ENCODE results near the gene ALKBH8. TPM values are rescaled to one million over a fixed set of nuclear protein-coding genes. Genes with fewer than 3 reads are reported as not detected.
"Not testable (repeated sequence)": the region's sequence is repeated elsewhere in the genome, so short reads cannot be mapped to it uniquely, and the experiment has no call there.

The ALKBH8 gene
- total RNA-seq, 1 donor from 2014 or later, result 7.2 TPM

DNA sequence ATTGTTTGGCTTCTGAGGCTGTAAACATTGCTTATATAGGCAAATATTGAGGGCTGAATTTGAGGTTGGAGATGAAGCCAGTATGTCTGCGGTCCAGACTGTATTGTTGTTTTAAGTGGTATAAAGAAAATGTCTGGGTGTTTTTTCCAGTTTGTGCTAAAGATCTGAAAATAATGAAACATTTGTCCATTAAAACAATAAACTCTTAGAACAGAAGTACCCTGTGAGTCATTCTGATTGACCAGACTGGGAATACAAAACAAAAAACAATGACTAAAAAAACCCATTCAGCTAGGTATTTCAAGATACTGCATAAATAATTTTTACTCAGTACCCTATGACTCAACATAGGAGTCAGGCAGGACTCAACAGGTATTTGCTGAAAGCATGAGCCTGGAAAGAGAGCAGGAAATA is 20.4 kb downstream of the ALKBH8 start:
- peaks cover 37% of the 10 kb centered on the region for H3K4me1 Mint-ChIP-seq
- no peaks in the 10 kb centered on the region for H3K27me3 Mint-ChIP-seq (ENCODE audit: low read depth)
- H3K36me3 Mint-ChIP-seq, result no peaks in the 10 kb centered on the region
- no peak for TF ChIP-seq CTCF (IDR thresholded peaks at IDR 0.05; ENCODE audit: unreplicated experiment)
- H3K27ac Mint-ChIP-seq, result peak overlapping the region; percentile 71
- H3K4me3 Mint-ChIP-seq, result no peak overlapping the region
- H3K9me3 Mint-ChIP-seq, result no peaks in the 10 kb centered on the region
- DNase-seq (ENCODE audit: low spot score in 2 of 2, unreplicated experiment in 2 of 2), result no peak

GRCh38 chr11:107538821-107539220 is 26.7 kb downstream of the ALKBH8 start:
- no peak for DNase-seq (ENCODE audit: low spot score in 2 of 2, unreplicated experiment in 2 of 2)
- Mint-ChIP-seq H3K27ac (no peak overlapping the region), H3K36me3 (peaks cover 26% of the 10 kb centered on the region), H3K27me3 (ENCODE audit: low read depth) (no peaks in the 10 kb centered on the region), H3K4me3 (no peak overlapping the region), H3K4me1 (peaks cover 11% of the 10 kb centered on the region), H3K9me3 (peaks cover 18% of the 10 kb centered on the region)
- no peak for TF ChIP-seq CTCF (IDR thresholded peaks at IDR 0.05; ENCODE audit: unreplicated experiment)

- no peak for DNase-seq (ENCODE audit: low spot score in 2 of 2, unreplicated experiment in 2 of 2)
- H3K9me3 Mint-ChIP-seq, result peaks cover 18% of the 10 kb centered on the region
- H3K27me3 Mint-ChIP-seq (ENCODE audit: low read depth), result no peaks in the 10 kb centered on the region
- peaks cover 26% of the 10 kb centered on the region for H3K36me3 Mint-ChIP-seq
- no peak for TF ChIP-seq CTCF (IDR thresholded peaks at IDR 0.05; ENCODE audit: unreplicated experiment)
- H3K4me3 Mint-ChIP-seq, result no peak overlapping the region
- no peak overlapping the region for H3K27ac Mint-ChIP-seq
- peaks cover 11% of the 10 kb centered on the region for H3K4me1 Mint-ChIP-seq
Observed at GRCh38 chr11:107538239-107538638, 27.3 kb downstream of the ALKBH8 start.

- not testable (repeated sequence) for H3K27me3 Mint-ChIP-seq (ENCODE audit: low read depth); H3K4me1 Mint-ChIP-seq; H3K4me3 Mint-ChIP-seq; DNase-seq (ENCODE audit: low spot score in 2 of 2, unreplicated experiment in 2 of 2); H3K27ac Mint-ChIP-seq
- Mint-ChIP-seq H3K36me3 (peaks cover 26% of the 10 kb centered on the region), H3K9me3 (peaks cover 18% of the 10 kb centered on the region)
Observed at GRCh38 chr11:107537155-107537554, 28.4 kb downstream of the ALKBH8 start.

DNA sequence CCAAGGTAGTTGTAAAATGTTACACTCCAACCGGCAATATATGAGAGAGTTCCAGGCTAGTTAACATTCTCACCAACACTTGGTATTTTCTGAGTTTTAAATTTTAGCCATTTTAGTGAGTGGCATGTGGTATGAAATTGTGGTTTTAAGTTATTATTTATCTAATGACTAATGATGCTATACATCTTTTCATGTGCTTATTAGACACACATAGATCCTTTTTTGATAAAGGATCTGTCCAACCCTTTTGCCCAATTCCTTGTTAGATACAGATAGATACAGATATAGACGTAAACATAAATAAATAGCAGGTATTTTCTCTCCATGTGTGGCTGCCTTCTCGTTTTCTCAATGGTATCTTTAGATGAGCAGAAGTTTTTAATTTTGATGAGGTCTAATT is 39.3 kb downstream of the ALKBH8 start:
- H3K4me1 Mint-ChIP-seq, result no peaks in the 10 kb centered on the region

GRCh38 chr11:107508858-107509244 is 56.7 kb downstream of the ALKBH8 start:
- Mint-ChIP-seq H3K27ac (no peak overlapping the region), H3K27me3 (ENCODE audit: low read depth) (no peaks in the 10 kb centered on the region), H3K4me3 (no peak overlapping the region), H3K9me3 (peaks cover 6% of the 10 kb centered on the region), H3K36me3 (peaks cover 10% of the 10 kb centered on the region), H3K4me1 (peaks cover 23% of the 10 kb centered on the region)
- TF ChIP-seq CTCF (IDR thresholded peaks at IDR 0.05; ENCODE audit: unreplicated experiment), result no peak
- no peak for DNase-seq (ENCODE audit: low spot score in 2 of 2, unreplicated experiment in 2 of 2)

More for the DNA sequence above, 39.3 kb downstream of the ALKBH8 start:
- H3K4me3 Mint-ChIP-seq, result no peak overlapping the region
- H3K27me3 Mint-ChIP-seq (ENCODE audit: low read depth), result no peaks in the 10 kb centered on the region
- TF ChIP-seq CTCF (IDR thresholded peaks at IDR 0.05; ENCODE audit: unreplicated experiment), result no peak
- H3K27ac Mint-ChIP-seq, result no peak overlapping the region
- H3K36me3 Mint-ChIP-seq, result peaks cover 20% of the 10 kb centered on the region
- peaks cover 19% of the 10 kb centered on the region for H3K9me3 Mint-ChIP-seq
- DNase-seq (ENCODE audit: low spot score in 2 of 2, unreplicated experiment in 2 of 2), result no peak
